ENCODE measurements around the gene RCCD1.

- TF ChIP-seq, protein P1, sequence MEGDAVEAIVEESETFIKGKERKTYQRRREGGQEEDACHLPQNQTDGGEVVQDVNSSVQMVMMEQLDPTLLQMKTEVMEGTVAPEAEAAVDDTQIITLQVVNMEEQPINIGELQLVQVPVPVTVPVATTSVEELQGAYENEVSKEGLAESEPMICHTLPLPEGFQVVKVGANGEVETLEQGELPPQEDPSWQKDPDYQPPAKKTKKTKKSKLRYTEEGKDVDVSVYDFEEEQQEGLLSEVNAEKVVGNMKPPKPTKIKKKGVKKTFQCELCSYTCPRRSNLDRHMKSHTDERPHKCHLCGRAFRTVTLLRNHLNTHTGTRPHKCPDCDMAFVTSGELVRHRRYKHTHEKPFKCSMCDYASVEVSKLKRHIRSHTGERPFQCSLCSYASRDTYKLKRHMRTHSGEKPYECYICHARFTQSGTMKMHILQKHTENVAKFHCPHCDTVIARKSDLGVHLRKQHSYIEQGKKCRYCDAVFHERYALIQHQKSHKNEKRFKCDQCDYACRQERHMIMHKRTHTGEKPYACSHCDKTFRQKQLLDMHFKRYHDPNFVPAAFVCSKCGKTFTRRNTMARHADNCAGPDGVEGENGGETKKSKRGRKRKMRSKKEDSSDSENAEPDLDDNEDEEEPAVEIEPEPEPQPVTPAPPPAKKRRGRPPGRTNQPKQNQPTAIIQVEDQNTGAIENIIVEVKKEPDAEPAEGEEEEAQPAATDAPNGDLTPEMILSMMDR (conservative IDR thresholded peaks at IDR 0.05; ENCODE audit: low read length): no peak
- TF ChIP-seq EZH2phosphoT487 (IDR thresholded peaks at IDR 0.05; ENCODE audit: borderline replicate concordance): no peak
Observed at GRCh38 chr15:90994417-90995311, 40.0 kb downstream of the RCCD1 start, which contains the start of gene PRC1.

Data from Loucy (cell line).